Esophagus muscularis mucosa (tissue), 3 donors: ENCODE results near the gene OR9G4.

Experiments used
- POLR2A ChIP-seq: fragments of 450-650 bp; IDR thresholded peaks from one replicate; pipeline ENCODE4 v1.6.1; 2017; ENCODE audit warnings: antibody characterized with exemption, moderate library complexity, mild to moderate bottlenecking, low read depth
- POLR2AphosphoS5 ChIP-seq, 2 donors: sonication (generic); formaldehyde crosslinking; IDR thresholded peaks; one replicate each; pipeline ENCODE4 v1.6.1; 2017; ENCODE audit warnings: antibody characterized with exemption in 2 of 2
- TF ChIP-seq, protein P1 (sequence below), 3 experiments: fragments of 200-600 bp in 2 of 3; fragments of 450-650 bp in 1 of 3; sonication (generic) in 2 of 3; IDR thresholded peaks; one replicate each; pipeline ENCODE4 v1.5.1; 2017 to 2019; ENCODE audit warnings: antibody characterized with exemption in 3 of 3, mild to moderate bottlenecking in 2 of 3, moderate library complexity in 1 of 3

DNA sequence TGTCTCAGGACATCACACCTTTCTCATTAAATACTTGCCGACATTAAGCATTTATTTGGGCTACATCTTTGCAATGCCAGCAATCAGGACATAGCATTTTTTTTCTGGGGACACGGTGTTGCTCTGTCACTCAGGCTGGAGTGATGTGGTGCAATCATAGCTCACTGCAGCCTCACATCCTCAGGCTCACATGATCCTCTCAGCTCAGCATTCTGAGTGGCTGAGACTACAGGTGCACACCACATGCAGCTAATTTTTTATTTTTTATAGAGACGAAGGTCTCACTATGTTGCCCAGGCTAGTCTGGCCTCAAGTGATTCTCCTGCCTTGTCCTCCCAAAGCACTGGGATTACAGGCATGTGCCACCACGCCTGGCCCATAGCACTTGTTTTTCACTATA, 28.0 kb downstream of the OR9G4 start:
- TF ChIP-seq, protein P1, sequence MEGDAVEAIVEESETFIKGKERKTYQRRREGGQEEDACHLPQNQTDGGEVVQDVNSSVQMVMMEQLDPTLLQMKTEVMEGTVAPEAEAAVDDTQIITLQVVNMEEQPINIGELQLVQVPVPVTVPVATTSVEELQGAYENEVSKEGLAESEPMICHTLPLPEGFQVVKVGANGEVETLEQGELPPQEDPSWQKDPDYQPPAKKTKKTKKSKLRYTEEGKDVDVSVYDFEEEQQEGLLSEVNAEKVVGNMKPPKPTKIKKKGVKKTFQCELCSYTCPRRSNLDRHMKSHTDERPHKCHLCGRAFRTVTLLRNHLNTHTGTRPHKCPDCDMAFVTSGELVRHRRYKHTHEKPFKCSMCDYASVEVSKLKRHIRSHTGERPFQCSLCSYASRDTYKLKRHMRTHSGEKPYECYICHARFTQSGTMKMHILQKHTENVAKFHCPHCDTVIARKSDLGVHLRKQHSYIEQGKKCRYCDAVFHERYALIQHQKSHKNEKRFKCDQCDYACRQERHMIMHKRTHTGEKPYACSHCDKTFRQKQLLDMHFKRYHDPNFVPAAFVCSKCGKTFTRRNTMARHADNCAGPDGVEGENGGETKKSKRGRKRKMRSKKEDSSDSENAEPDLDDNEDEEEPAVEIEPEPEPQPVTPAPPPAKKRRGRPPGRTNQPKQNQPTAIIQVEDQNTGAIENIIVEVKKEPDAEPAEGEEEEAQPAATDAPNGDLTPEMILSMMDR (IDR thresholded peaks at IDR 0.05), result no peak
- TF ChIP-seq POLR2AphosphoS5 (IDR thresholded peaks at IDR 0.05) (no peak), POLR2A (no peak)
